Activated CD4-positive, alpha-beta T cell treated with anti-CD3 and anti-CD28 coated beads for 24 hours (primary cell): Measurements from ENCODE around the gene C17orf67.

ENCODE experiments used
- DNase-seq, 2 donors: peaks; one replicate each; pipeline ENCODE4 v3.0.0-alpha.2; 2020; ENCODE audit warnings: low read depth in 2 of 2

The C17orf67 gene

DNA sequence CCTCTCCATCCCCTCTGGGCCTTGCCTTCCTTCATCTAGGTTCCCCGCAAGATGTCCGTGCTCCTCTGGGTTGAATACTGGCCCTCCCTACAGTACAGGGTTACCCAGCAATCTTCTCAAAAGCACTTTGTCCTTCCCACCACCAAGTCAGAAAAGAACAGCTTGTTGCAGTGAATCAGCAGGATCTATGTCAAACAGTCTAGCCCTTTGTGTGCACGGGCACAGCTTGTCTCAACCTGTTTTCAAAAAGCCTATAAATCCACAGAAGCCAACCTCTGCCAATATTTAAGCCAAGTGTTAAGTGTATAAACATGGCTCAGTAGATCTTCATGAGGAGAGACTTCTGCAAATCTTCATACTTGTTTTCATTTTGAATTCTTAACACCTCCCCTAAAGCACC, 25.2 kb downstream of the C17orf67 start:
- DNase-seq: no peak

DNA sequence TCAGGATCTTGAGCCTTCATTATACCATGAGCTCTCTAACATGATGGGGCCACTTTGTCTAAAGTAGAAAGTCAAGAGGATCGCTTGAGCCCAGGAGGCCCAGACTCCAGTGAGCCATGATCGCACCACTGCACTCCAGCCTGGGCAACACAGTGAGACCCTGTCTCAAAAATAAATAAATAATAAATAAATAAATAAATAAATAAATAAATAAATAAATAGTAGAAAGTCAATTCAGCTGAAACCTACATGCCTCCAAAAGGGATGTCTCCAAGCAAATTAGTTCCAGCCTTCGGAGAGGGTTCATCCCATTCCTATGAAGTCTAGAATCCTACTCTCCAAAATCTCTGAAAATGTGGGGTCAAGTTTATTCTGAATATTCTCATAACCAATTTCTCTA, 26.0 kb downstream of the C17orf67 start:
- no peak for DNase-seq

- DNase-seq: no peak
These were observed 26.8 kb downstream of the C17orf67 start for GRCh38 chr17:56806949-56807348.

DNA sequence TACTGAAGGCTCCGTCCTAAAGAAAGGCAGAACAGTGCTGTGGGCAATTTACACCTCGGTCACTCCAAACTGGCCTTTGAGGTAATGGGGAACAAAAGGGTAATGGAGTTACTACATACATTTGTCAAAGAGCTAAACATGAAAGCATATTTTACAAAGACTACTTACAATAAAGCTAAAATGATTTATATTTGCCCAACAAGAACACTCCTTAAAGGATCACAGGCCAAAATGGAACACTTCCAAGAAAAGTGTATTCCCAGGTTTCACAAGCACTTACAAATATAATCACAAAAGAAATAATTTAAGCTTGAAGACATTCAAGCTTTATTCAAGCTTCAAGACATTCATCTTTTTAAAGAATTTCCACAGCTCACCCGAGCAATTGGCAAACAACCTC, 29.3 kb downstream of the C17orf67 start:
- no peak for DNase-seq

DNA sequence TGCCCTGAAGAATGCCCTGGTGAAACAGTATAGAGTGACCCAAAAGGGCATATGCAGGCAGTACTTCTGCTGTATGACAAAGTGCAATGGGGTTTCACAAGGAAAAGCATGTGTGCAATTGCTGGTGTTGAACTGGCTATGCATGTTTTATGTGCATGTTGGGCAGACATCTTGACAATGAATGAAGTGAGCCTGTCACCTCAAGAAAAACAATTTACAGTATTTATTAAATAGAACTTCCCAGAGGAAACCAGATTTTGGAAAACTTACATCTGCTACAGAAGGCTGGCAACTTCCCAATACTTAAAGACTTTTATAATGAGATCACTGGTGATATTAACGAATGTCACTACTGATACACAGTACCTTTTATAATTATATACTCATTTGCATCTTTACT, 30.6 kb downstream of the C17orf67 start:
- DNase-seq: no peak

DNA sequence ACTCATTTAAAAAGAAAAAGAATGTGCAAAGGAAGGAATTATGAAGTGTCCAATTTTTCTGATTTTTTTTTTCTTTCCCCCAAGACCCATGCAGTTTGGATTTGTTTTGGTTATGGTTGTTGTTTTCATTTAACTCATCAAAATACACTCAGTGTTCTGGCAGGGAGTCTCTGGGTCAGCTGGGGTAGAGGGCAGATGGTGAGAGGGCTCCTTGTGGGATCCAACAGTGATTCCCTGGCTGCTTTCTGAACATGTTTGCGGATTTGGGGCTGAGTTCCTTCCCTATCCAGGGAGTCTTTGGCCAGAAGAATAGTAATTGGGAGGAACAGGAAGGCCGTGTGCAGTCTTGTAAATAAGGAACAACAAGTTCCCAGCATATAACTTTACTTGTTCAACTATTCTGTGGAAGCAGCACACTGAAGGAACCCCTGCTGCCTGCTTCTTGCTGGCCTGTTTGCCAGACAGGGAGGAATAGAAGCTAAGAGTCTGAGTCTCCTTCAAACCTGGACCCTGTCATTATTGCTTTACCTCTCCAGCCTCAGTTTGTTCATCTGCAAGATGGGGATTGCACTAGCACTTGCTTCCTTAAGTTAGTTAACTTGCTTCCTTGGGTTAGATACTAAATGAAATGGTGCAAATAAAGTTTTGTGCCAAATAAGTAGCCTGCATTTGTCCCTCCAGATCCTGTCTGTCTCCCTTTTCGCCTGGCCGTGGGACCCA, 32.1 kb downstream of the C17orf67 start:
- no peak for DNase-seq

GRCh38 chr17:56798916-56799315, 34.8 kb downstream of the C17orf67 start:
- DNase-seq: no peak

GRCh38 chr17:56796536-56796935, 37.2 kb downstream of the C17orf67 start:
- no peak for DNase-seq

DNA sequence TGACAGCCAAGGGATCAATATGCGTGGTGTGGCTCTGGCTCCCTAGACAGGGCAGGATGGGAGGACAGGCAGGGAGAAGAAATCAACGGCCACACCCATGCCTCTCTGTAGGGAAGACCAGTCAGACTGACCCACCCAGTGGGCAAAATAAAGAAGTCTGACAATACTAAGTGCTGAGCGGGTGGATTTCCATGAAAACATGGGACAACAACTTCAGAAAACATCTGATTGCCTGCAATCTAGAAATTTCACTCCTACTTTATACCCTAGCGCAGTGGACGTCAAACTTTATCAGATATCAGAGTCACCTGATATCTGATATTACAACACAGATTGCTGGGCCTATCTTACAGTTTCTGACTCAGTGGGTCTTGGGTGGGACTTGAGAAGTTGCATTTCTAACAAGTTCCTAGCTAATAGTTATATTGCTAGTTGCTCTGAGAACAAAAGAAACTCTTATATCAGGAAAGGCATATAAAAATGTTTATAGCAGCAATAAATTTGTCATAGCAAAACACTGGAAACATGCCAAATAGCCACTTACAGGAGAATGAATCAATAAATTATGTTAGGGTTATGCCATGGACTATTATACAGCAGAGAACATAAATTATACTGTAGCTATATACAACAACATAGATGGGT, 38.4 kb downstream of the C17orf67 start:
- no peak for DNase-seq

DNA sequence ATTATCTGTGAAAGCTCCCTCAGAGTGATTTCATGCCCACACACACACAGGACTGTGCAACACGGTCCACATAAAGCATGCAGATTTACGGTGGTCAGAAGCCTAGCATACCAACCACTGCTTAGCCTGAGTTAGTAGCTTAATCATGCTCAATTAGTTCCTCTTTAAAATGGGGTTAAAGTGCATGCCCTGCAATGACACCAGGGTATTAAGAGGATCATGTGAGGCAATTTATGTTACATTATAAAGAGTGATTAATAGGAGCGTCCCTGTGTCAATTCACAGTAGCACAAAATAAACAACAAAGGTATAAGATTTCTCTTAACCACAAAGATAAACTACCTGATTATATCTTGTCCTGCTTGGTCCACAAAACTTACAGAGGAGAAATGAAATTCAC, 39.8 kb downstream of the C17orf67 start:
- DNase-seq: no peak

DNA sequence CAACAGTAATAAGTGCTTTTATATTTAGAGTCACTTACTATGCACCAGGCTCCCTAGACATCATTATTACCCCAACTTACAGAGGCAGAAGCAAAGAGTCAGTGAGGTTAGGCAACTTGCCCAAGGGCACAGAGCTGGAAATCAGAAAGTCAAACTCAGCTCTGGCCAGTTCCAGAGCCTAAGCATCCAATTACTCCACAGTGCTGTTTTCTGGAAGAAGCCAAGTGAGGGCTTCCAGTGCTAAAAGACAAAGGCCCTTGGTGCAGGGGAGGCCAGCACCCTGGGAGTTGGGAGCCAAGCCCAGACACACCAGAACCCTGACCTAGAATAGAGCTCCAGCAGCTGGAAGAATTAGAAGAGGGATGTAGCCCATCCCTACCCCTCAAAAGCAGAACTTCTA, 40.2 kb downstream of the C17orf67 start:
- no peak for DNase-seq

GRCh38 chr17:56792267-56792666, 41.5 kb downstream of the C17orf67 start:
- no peak for DNase-seq

DNA sequence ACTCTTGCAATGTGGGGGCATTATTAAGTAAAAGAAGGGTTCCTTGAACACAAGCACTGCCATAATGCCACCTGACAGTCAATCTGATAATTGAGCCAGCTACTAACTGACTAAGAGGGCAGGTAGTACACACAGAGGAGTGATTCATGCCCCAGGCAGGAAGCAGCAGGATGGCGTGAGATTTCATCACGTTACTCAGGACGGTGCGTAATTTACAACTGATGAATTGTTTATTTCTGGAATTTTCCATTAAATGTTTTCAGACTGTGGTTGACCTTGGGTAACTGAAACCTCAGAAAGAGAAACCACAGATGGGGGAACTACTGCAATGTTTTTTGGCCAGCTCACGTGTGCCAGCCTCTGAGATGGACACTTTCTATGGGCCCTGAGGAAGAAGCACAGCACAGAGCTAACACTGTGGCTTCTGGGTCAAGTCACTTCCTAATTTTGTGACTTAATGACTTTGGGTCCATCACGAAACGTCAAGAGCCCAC, 46.7 kb downstream of the C17orf67 start:
- peak; percentile 23 to 40 for DNase-seq

DNA sequence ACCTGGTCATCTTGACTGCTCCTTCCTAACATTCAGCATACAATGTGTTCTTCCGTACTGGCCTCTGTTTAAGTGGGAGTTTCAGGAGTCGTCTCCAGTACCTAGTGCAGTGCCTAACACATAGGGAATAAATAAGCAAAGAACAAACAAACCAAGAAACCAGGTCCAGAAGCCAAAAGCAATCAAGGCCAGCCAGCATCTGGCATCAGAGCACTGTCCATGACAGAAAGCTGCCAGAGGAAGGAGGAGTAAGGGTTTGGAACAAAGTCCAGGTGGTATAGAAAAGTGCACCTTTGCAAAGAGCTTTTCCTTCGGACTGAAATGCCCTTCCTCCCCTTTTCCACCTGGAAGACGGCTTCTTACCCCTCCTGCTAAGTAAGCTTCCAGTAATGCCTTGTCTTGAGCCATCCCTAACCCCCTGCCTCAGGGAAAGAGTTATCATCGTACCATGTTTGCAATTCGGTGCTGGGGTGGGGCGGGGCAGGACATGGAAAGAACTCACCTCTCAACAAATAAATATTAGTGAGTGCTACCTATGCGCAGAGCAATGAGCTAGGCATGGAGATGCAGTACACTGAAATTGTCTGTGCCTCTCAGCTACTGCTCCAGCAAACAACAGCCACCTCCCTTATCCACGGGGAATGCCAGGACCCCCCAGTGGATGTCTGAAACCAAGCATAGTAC, 47.6 kb downstream of the C17orf67 start:
- no peak for DNase-seq

DNA sequence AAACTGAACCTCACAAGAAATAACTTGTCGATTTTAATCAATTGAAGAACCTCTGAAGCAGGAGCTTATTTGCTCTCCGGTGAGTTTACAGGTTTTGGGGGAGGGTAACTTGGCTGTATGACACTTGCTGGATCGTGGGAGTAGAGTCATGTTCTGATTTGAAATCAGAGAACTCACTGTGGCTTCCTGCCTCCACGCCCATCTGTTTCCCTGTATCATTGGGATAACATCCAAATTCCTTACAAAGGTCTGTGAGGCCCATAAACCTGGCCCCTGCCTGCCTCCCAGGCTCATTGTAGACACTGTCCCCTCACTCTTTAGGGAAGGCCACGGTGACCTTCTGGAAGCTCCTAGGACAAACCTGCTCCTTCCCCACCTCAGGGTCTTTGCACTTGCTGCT, 48.3 kb downstream of the C17orf67 start:
- no peak for DNase-seq

- no peak for DNase-seq
These were observed 51.4 kb downstream of the C17orf67 start for GRCh38 chr17:56782338-56782737.

DNA sequence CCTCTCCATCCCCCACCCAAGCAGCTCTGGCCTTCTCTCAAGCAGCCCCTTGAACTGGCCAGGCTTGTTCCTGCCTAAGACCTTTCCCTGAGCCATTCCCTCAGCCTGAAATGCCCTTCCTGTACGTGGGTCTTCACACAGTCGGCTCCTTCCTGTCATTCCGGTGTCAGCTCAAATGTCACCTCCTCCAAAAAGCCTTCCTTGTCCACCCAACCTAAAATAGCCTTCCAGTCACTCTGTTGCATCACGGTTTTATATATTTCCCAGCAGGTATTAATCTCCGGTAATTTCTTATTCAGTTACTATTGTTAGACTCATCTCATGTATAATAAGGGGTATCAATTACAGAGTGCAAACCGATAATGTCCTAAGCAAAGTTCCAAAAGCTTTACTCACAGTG, 51.8 kb downstream of the C17orf67 start:
- no peak for DNase-seq

GRCh38 chr17:56779898-56780777, 53.6 kb downstream of the C17orf67 start:
- peak; percentile 82 to 83 for DNase-seq

DNA sequence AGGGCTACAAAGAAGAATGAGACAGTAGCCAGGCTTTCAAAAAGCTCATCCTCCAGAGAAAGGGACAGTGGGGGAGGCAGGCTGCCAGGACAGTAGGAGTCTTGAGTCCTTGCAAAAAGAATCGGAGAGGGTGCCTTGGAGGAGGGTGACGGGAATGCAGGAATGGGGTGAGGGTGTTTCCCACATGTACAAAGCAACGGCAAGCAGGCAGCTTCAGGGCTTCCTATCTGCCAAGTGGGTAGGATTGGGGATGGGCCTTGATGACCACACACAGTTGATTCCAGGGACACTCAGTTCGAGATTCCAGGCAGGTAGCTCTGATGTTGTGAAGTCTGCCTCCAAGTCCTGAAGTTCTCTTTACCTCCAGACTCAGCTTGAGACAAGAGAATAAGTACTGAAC, 54.4 kb downstream of the C17orf67 start:
- DNase-seq: no peak

DNA sequence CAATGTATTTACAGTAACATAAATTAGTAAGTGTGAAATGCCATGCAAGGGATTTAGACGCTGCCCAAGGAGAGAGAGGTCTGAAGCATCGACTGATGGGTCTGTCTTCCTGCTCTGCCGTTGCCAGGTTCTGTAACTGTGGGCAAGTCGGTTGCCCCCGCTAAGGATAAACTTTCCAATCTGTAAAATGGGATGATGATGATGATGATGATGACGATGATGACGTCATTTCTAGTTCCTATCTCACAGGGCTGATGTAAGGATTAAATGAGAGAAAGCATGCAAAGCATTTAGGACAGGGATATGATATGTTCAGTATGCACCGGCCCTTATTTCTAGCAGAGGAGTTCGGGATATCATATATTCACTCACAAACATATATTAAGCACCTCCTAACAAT, 54.8 kb downstream of the C17orf67 start:
- DNase-seq: no peak

- no peak for DNase-seq
These were observed 55.9 kb downstream of the C17orf67 start for GRCh38 chr17:56777859-56778258.

DNA sequence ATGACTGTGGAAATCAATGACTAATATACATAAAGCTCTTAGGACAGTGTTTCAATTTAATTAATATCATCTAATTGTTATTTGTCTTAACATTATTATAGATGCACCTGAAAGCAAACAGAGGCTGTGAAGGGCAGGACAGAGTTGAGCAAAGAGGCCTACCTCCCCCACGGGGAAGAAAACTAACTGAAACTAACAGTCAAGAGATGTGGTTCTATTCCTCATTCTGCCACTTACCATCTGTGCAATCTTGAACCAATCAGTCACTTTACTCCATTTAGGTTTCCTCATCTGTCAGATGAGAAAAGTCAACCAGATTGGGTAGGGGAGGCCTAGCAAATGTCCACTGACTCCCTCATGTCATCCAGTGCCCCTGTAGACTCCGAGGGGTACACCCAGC, 59.1 kb downstream of the C17orf67 start:
- DNase-seq: no peak
